Natural killer cell treated with Interleukin-12 subunit alpha and Interleukin-12 subunit beta and Interleukin-15 and Interleukin-18, amount 100 ng/mL, for 72 hours (primary cell): Measurements from ENCODE around the gene MLEC. TPM values are rescaled to one million over a fixed set of nuclear protein-coding genes. Genes with fewer than 3 reads are reported as not detected.

ENCODE experiments used
- ATAC-seq, 2 donors: fragments of 150-1000 bp; cut with Tn5 transposase in 1 of 2; sonication (Bioruptor Pico), chemical (Tn5 transposase) in 1 of 2; 2 replicates each; pipeline ENCODE4 v1.10.0; 2021
- DNase-seq: peaks from one replicate; pipeline ENCODE4 v3.0.0; 2022; ENCODE audit warnings: low spot score
- H3K27ac Mint-ChIP-seq, 2 donors: 1 replicate in 1 of 2; 2 replicates in 1 of 2; pipeline ENCODE4 v1.8.0; 2022; ENCODE audit warnings: mixed read lengths in 2 of 2, mild to moderate bottlenecking in 1 of 2, moderate library complexity in 1 of 2
- H3K27me3 Mint-ChIP-seq, 2 donors: 1 replicate in 1 of 2; 2 replicates in 1 of 2; pipeline ENCODE4 v1.8.0; 2022; ENCODE audit warnings: mixed read lengths in 2 of 2
- H3K36me3 Mint-ChIP-seq: one replicate; pipeline ENCODE4 v1.8.0; 2022; ENCODE audit warnings: mixed read lengths
- H3K4me1 Mint-ChIP-seq, 2 donors: 1 replicate in 1 of 2; 2 replicates in 1 of 2; pipeline ENCODE4 v1.8.0; 2022; ENCODE audit warnings: low read depth in 2 of 2, mixed read lengths in 2 of 2, mild to moderate bottlenecking in 1 of 2
- H3K4me3 Mint-ChIP-seq: one replicate; pipeline ENCODE4 v1.8.0; 2022; ENCODE audit warnings: mixed read lengths
- H3K9me3 Mint-ChIP-seq: 2 replicates; pipeline ENCODE4 v1.8.0; 2022; ENCODE audit warnings: mixed read lengths
- total RNA-seq, 2 donors: library from RNA; stranded (reverse); gene quantifications; one replicate each; pipeline ENCODE4 v1.2.3, GENCODE V29; 2022

Gene MLEC
- total RNA-seq, 2 donors from 2014 or later: 115 to 158 TPM

DNA sequence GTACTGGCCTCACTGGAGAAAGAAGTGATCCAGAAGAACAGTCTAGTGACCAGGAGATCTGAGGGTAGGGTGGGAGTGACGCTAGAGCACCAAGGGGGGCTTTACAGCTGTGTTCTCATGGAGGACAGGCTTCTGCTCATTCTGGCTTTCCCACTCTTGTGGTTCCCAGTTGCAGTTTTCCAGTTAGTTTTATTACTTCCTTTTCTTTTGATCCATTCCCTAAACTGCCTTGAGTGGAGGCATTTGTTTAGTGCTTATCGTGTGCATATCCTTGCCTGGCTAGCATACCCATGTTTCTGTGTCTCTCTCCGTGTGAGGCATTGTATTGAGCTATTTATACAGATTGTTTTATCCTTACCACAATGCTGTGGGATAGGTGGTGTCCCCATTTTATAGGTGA is 4.0 kb downstream of the MLEC start:
- ATAC-seq: no peak
- H3K4me1 Mint-ChIP-seq: peaks cover 43 to 44% of the 10 kb centered on the region in 2 donors
- H3K27ac Mint-ChIP-seq: no peak overlapping the region
- DNase-seq: no peak
- no peaks in the 10 kb centered on the region for H3K27me3 Mint-ChIP-seq
- no peak overlapping the region for H3K4me3 Mint-ChIP-seq
- peaks cover 7% of the 10 kb centered on the region for H3K36me3 Mint-ChIP-seq
- H3K9me3 Mint-ChIP-seq: no peaks in the 10 kb centered on the region

DNA sequence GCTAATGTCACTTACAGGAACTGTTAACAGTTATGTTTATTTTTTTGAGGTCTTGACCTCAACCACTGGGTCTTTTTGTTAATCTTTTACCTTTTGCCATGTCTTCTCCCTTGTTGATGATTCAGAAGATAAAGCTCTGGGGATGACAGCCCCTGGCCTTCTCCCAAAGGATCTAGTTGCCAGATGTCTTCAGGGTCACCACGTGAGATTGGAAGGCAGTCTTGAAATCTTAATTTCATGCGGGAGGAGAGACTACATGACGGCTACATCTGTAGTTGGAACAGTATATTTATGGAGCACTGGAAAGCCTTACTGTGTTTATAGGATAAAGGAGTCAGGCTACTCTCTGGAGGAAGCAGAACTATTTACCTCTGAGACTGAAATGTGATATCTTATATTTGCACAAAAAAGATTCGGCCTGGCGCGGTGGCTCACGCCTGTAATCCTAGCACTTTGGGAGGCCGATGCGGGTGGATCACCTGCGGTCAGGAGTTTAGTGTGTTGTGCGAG is 5.6 kb downstream of the MLEC start:
- Mint-ChIP-seq H3K4me3 (no peak overlapping the region), H3K27me3 (no peaks in the 10 kb centered on the region), H3K36me3 (peaks cover 23% of the 10 kb centered on the region), H3K9me3 (no peaks in the 10 kb centered on the region), H3K4me1 (peaks cover 43% of the 10 kb centered on the region in 2 donors), H3K27ac (peak overlapping the region in 1 of 2 donors; percentile 42)
- DNase-seq: no peak
- no peak for ATAC-seq

DNA sequence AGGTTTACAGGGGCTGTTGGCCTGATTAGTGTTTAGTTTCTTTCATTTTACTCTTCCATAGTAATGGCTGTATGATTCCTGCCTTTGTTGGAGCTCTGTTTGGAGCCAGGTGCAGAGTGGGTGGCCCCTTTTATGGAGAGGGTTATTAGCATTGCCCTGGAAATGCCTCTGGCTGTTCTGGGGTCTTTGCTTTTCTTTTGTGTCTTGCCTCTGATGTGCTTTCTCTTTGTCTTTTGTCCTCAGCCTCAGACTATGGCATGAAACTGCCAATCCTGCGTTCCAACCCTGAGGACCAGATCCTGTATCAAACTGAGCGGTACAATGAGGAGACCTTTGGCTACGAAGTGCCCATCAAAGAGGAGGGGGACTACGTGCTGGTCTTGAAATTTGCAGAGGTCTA is 6.9 kb downstream of the MLEC start:
- Mint-ChIP-seq H3K4me3 (no peak overlapping the region), H3K9me3 (no peaks in the 10 kb centered on the region), H3K27ac (no peak overlapping the region), H3K4me1 (peaks cover 30 to 31% of the 10 kb centered on the region in 2 donors), H3K36me3 (peaks cover 26% of the 10 kb centered on the region), H3K27me3 (no peaks in the 10 kb centered on the region)
- ATAC-seq: no peak
- DNase-seq: no peak

DNA sequence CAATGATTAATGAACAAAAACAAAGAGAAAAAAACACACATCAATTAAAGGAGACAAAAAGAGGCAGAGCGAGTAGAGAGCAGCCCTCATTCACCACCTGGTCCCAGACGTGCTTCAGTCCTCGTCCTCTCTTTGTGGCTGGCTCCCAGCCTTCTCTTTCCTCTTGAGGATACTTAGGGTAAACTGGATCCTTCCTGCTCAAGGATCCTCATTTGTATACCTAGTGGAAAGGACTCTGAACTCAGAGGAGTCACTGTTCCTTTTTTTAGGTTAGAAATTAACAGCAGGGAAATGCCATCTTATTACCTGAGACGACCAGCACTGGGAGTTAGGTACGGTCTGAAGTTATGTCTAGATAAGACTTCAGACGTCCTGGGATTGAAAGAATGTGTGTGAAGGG is 9.7 kb downstream of the MLEC start:
- Mint-ChIP-seq H3K27me3 (no peaks in the 10 kb centered on the region), H3K9me3 (no peaks in the 10 kb centered on the region), H3K4me3 (no peak overlapping the region), H3K4me1 (peaks cover 14 to 19% of the 10 kb centered on the region in 2 donors), H3K27ac (no peak overlapping the region), H3K36me3 (peaks cover 31% of the 10 kb centered on the region)
- ATAC-seq: no peak
- DNase-seq: no peak

DNA sequence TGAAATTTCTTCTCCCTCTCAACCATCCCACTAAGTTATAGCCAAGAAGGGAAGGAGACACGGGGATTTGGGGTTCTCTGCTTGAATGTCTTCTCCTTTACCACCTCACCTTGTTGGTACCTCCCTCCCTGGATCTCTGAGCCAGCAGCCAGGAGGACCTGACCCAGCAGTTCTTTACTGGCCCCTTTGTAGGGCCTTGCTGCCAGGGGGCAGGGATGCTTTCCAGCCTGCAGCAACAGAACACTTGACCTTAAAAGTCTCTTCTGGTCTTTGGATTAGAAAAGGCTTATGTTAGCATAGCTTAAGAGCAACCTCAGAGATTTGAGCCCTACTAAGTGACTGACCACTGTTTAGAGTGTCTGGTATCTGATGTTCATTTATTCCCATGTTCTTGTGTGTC is 10.4 kb downstream of the MLEC start:
- DNase-seq (no peak), ATAC-seq (no peak)
- no peaks in the 10 kb centered on the region for H3K9me3 Mint-ChIP-seq
- peaks cover 12 to 15% of the 10 kb centered on the region in 2 donors for H3K4me1 Mint-ChIP-seq
- peaks cover 35% of the 10 kb centered on the region for H3K36me3 Mint-ChIP-seq
- no peak overlapping the region for H3K27ac Mint-ChIP-seq
- H3K4me3 Mint-ChIP-seq: no peak overlapping the region
- H3K27me3 Mint-ChIP-seq: no peaks in the 10 kb centered on the region

DNA sequence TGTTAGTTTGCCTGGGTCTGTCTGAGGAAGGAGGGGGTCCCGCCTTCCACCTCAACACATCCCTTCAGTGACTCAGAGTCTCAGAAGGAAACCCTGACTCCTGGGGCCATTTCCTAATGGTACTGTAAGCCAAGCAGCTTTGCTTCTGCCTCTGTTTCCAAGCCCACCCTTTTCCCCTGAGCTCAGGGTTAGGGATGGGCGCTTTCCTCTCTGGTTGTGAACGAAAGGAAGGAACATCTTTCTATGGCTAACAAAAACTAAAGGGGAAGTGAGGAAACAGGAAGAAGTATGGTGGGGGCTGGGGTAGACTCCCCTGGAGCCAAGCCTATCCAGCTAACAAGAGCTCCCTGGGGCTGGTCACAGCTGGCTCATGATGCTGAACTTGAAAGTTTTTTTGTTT is 11.7 kb downstream of the MLEC start:
- Mint-ChIP-seq H3K9me3 (no peaks in the 10 kb centered on the region), H3K27me3 (no peaks in the 10 kb centered on the region), H3K4me3 (no peak overlapping the region), H3K27ac (peak overlapping the region in 1 of 2 donors; percentile 12), H3K4me1 (peaks cover 5% of the 10 kb centered on the region in 2 donors), H3K36me3 (peaks cover 35% of the 10 kb centered on the region)
- no peak for ATAC-seq
- no peak for DNase-seq

DNA sequence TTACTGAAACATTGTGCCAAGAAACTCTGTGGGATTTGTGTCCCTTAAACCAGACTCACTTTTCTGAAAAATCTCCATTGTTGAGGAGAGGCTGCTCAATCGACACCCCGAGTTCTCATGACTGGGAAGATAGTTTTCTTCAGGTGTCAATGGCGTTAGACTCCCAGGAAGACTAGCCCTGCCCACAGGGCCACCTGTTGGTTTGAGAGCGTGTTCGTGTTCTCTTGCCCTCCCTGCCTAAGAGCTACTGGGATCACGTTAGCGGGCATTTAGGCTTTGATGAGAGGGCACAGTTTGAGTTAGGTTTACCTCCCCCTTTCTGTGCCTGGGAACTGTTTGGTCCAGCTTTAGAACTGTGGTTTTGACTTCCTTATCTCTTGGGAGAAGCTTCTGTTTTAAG is 12.6 kb downstream of the MLEC start:
- Mint-ChIP-seq H3K4me3 (no peak overlapping the region), H3K27me3 (no peaks in the 10 kb centered on the region), H3K9me3 (no peaks in the 10 kb centered on the region), H3K27ac (no peak overlapping the region), H3K36me3 (peaks cover 32% of the 10 kb centered on the region), H3K4me1 (peaks cover 0 to 5% of the 10 kb centered on the region in 2 donors)
- ATAC-seq: no peak
- DNase-seq: no peak

DNA sequence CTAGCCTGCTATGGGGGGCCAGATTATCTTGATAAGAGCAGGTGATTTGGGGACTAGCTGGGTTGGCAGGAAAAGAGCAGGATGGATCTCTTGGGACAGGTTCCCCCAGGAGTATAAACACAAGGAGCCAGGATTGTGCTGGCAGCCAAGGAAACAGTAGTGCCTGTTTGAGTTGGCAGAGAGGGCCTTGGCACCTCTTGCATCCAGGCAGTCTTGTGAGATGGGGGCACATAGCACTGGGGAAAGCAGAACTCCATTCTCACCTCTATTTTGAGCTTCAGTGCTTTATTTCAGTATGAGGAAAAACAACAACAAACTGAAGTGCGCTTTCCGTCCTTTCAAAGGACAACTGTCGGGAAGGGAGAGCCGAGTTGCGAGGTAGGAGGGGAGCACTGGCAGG is 13.9 kb downstream of the MLEC start:
- no peak for DNase-seq
- Mint-ChIP-seq H3K9me3 (no peaks in the 10 kb centered on the region), H3K4me1 (peaks cover 0 to 2% of the 10 kb centered on the region in 2 donors), H3K4me3 (no peak overlapping the region), H3K27ac (peak overlapping the region in 1 of 2 donors; percentile 62), H3K27me3 (no peaks in the 10 kb centered on the region), H3K36me3 (peaks cover 29% of the 10 kb centered on the region)
- no peak for ATAC-seq

DNA sequence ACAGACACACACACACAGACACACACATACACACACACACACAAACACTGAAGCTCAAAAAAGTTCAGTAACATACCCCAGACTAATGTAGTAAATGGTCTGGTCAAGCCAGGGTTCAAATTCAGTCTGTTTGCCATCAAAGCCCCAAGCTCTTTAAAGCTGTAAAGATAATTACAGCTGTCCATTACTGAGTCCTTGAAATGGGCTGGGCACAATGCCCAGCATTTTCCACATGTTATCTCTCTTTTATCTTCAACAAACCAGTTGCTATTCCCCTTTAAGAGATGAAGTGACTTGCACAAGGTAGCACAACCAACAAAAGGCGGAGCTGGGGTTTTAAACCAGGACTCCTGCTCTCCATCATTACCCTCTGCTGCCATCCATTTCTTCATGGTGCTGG is 15.7 kb downstream of the MLEC start:
- H3K36me3 Mint-ChIP-seq: peaks cover 12% of the 10 kb centered on the region
- peaks cover 0 to 2% of the 10 kb centered on the region in 2 donors for H3K4me1 Mint-ChIP-seq
- no peaks in the 10 kb centered on the region for H3K9me3 Mint-ChIP-seq
- DNase-seq (no peak), ATAC-seq (no peak)
- no peak overlapping the region for H3K27ac Mint-ChIP-seq
- no peak overlapping the region for H3K4me3 Mint-ChIP-seq
- H3K27me3 Mint-ChIP-seq: no peaks in the 10 kb centered on the region

DNA sequence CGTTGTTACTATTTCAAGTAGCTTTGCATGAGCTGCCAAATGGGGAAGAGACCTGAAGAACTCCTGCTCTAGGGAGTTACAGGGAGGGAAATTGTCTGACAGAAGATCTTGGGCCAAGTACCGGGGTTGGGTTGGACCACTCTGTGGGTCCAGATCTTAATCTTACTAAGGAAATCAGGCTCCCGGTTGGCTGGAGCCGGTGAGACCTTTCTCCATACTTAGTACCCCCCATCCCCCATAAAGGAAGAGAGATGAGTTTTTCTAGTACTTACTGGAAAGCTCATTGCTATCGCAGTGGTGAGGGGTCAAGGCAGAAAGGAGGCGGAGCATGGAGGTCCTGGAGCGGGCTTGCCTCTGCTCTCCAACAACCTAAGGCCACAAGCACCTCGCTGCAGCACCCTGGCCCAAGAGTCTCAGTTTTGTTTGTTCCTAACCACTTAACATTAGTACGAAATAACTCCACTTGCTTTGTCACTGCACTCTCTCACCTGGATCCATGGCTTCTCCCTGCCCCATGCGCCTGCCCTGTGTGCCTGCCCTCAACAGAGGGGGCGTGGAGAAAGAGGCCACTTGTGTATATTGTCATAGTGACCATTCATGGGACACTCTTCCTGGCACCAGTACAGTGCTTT is 16.5 kb downstream of the MLEC start:
- H3K4me3 Mint-ChIP-seq: no peak overlapping the region
- DNase-seq (no peak), ATAC-seq (no peak)
- peaks cover 10% of the 10 kb centered on the region for H3K36me3 Mint-ChIP-seq
- no peak overlapping the region for H3K27ac Mint-ChIP-seq
- peaks cover 0 to 2% of the 10 kb centered on the region in 2 donors for H3K4me1 Mint-ChIP-seq
- no peaks in the 10 kb centered on the region for H3K27me3 Mint-ChIP-seq
- no peaks in the 10 kb centered on the region for H3K9me3 Mint-ChIP-seq

DNA sequence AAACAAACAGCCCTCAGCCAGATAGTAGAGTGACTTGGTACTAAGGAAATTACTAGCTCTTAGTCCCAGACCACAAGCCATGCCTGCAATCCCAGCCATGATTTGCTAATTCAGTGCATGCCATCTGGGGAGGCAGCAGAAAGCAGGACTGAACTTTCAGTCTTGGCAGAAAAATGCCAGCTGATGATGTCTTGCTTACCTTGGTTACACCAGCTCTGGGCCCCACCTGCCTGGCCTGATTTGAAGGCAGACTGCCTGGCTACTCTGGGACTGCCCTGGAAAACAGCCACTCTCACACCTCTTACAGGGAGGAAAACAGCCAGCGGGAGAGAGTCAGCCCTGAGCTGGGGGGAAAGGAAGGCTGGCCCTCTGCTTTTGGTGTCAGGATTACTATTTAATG is 18.7 kb downstream of the MLEC start:
- no peak for DNase-seq
- peaks cover 5 to 6% of the 10 kb centered on the region in 2 donors for H3K4me1 Mint-ChIP-seq
- H3K36me3 Mint-ChIP-seq: peaks cover 6% of the 10 kb centered on the region
- H3K27ac Mint-ChIP-seq: no peak overlapping the region
- H3K4me3 Mint-ChIP-seq: no peak overlapping the region
- no peak for ATAC-seq
- H3K27me3 Mint-ChIP-seq: no peaks in the 10 kb centered on the region
- H3K9me3 Mint-ChIP-seq: no peaks in the 10 kb centered on the region

DNA sequence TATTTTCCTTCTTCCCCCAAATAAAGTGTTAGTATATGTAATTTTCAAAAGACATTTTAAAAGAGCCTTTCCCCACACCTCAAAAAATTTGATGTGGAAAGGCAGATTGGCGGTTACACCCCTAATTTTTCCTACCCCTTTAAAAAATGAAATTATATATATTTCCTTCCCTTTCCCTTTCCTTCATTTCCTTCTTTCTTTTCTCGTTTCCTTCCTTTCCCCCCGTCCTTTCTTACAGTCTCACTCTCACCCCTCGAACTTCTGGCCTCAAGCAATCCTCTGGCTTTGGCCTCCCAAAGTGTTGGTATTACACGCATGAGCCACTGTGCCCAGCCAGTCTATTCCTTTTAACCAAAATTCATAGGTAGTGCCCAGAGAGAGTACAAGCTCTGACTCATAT is 19.1 kb downstream of the MLEC start:
- peaks cover 6 to 7% of the 10 kb centered on the region in 2 donors for H3K4me1 Mint-ChIP-seq
- ATAC-seq: no peak
- no peaks in the 10 kb centered on the region for H3K9me3 Mint-ChIP-seq
- no peaks in the 10 kb centered on the region for H3K27me3 Mint-ChIP-seq
- no peak for DNase-seq
- H3K27ac Mint-ChIP-seq: no peak overlapping the region
- peaks cover 5% of the 10 kb centered on the region for H3K36me3 Mint-ChIP-seq
- no peak overlapping the region for H3K4me3 Mint-ChIP-seq

DNA sequence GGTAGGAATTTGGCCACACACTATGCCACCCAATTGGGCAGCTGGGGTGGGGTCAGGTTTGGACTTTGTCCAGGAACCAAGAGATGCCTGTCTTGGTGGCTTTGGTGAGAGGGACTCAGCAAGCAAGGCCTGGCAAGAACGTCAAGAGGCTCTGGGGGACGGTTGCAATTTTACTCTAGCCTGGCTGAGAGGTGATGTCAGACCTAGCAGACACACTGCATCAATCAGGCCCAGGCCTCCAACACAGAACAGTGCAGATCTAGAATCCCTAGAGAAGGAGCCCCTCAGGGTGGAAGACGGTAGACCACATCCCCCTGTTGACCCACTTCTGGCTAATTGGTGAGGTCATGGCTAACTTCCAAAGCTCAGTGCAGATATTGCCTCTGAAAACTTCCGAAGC is 21.7 kb downstream of the MLEC start:
- ATAC-seq (no peak), DNase-seq (no peak)
- no peak overlapping the region for H3K4me3 Mint-ChIP-seq
- no peaks in the 10 kb centered on the region for H3K36me3 Mint-ChIP-seq
- peaks cover 20 to 22% of the 10 kb centered on the region in 2 donors for H3K4me1 Mint-ChIP-seq
- H3K27me3 Mint-ChIP-seq: no peaks in the 10 kb centered on the region
- H3K9me3 Mint-ChIP-seq: no peaks in the 10 kb centered on the region
- H3K27ac Mint-ChIP-seq: no peak overlapping the region

DNA sequence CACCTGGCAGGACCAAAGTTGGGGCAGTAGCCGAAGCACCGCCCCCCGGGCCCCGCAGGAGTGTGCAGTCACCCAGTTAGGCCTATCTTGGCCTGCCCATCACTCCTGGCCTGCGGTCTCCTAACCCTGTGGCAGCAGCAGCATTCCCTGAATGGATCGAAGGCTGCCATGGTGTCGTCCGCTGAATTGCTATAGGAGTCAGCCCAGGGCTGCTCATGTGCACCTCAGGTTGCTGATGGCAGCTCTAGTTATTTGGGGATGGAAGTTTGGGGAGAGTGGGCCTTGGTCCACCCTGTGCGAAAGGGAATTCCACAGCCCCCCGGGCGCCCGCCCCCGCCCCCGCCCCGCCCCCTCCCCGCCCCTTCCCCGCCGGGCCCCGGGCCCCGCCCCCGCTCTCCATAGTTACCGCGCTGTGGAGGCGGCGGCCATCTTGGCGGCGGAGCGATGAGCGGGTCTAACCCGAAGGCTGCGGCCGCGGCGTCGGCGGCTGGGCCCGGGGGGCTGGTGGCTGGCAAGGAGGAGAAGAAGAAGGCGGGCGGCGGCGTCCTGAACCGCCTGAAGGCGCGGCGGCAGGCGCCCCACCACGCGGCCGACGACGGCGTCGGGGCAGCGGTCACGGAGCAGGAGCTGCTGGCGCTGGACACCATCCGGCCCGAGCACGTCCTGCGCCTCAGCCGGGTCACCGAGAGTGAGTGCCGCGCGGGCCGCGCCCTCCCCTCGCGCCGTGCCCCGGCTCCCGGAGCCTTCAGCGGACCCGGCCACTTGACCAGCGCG is 23.3 kb downstream of the MLEC start, which contains the start of gene UNC119B:
UNC119B (plus strand) TSS at position 428 of the 774 bp plus-strand sequence; CDS start at position 445, 17 bp downstream.
- peak within 1 kb of the TSS; percentile 94 for H3K4me3 Mint-ChIP-seq
- peak; percentile 90 to 95 for ATAC-seq
- H3K9me3 Mint-ChIP-seq: no peaks in the 10 kb centered on the region
- DNase-seq: peak; percentile 77
- peaks cover 25% of the 10 kb centered on the region in 2 donors for H3K4me1 Mint-ChIP-seq
- H3K27ac Mint-ChIP-seq: peak within 1 kb of the TSS; percentile 80 to 86
- no peaks in the 10 kb centered on the region for H3K27me3 Mint-ChIP-seq
- no peaks in the 10 kb centered on the region for H3K36me3 Mint-ChIP-seq
